ENCODE measurements around the gene CDH16. TPM values are rescaled to one million over a fixed set of nuclear protein-coding genes. Genes with fewer than 3 reads are reported as not detected.

Gene CDH16
- total and polyA plus RNA-seq, 2 of the 13 experiments (the other 11 are each of a cell fraction or from before 2014, with no cell fraction given) = 2.7 to 3.9 TPM

- TF ChIP-seq ZKSCAN1 (IDR thresholded peaks at IDR 0.05; ENCODE audit: low read length) = no peak
- TF ChIP-seq FOXA1 (IDR thresholded peaks at IDR 0.05) = no peak
- no peak for TF ChIP-seq FOXA1 (CRISPR knock-in tag; IDR thresholded peaks at IDR 0.05)
- TF ChIP-seq, protein P1, sequence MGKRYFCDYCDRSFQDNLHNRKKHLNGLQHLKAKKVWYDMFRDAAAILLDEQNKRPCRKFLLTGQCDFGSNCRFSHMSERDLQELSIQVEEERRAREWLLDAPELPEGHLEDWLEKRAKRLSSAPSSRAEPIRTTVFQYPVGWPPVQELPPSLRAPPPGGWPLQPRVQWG (CRISPR knock-in tag; IDR thresholded peaks at IDR 0.05; ENCODE audit: borderline replicate concordance, low read depth) = no peak
- TF ChIP-seq ZNF816 (CRISPR knock-in tag; IDR thresholded peaks at IDR 0.05; ENCODE audit: borderline replicate concordance) = no peak; the same call in 1 of the 2 replicates
- no peak for TF ChIP-seq ZNF138 (CRISPR knock-in tag; IDR thresholded peaks at IDR 0.05; ENCODE audit: low read depth)
- TF ChIP-seq TOPORS (CRISPR knock-in tag; IDR thresholded peaks at IDR 0.05) = no peak; the same call in 1 of the 2 replicates
- TF ChIP-seq CCAR2 (optimal IDR thresholded peaks at IDR 0.05; ENCODE audit: low read depth, low read length) = no peak
- peak; percentile 90; the same call in 1 of the 2 replicates for TF ChIP-seq MEF2D (CRISPR knock-in tag; IDR thresholded peaks at IDR 0.05)
- TF ChIP-seq BCL6 (CRISPR knock-in tag; IDR thresholded peaks at IDR 0.05) = peak; percentile 66
- TF ChIP-seq SP2 (CRISPR knock-in tag; IDR thresholded peaks at IDR 0.05) = peak; percentile 78
- no peak for TF ChIP-seq ZNF234 (CRISPR knock-in tag; conservative IDR thresholded peaks at IDR 0.05)
- no peak for TF ChIP-seq RBAK (CRISPR knock-in tag; IDR thresholded peaks at IDR 0.05)
- no peak; the same call in 1 of the 2 replicates for TF ChIP-seq GPN1 (CRISPR knock-in tag; IDR thresholded peaks at IDR 0.05; ENCODE audit: borderline replicate concordance)
- no peak for TF ChIP-seq ZNF326 (CRISPR knock-in tag; IDR thresholded peaks at IDR 0.05; ENCODE audit: borderline replicate concordance)
- TF ChIP-seq POLR2A (IDR thresholded peaks at IDR 0.05; ENCODE audit: insufficient read depth in 1 of 2, low read depth in 2 of 2, low read length in 2 of 2) = peak; percentile 85 to 93
- TF ChIP-seq ZNF678 (CRISPR knock-in tag; IDR thresholded peaks at IDR 0.05) = no peak
- TF ChIP-seq ZHX2 (IDR thresholded peaks at IDR 0.05; ENCODE audit: low read depth) = no peak
- peak; percentile 91; the same call in 1 of the 2 replicates for TF ChIP-seq ZHX2 (CRISPR knock-in tag; IDR thresholded peaks at IDR 0.05; ENCODE audit: borderline replicate concordance)
- peak; percentile 97 for TF ChIP-seq HOXA5 (CRISPR knock-in tag; IDR thresholded peaks at IDR 0.05)
- TF ChIP-seq SRSF9 (IDR thresholded peaks at IDR 0.05; ENCODE audit: borderline replicate concordance, insufficient read depth, low read depth, low read length, poor library complexity, severe bottlenecking) = no peak
- no peak for TF ChIP-seq EED (CRISPR knock-in tag; IDR thresholded peaks at IDR 0.05)
- TF ChIP-seq ZSCAN29 (CRISPR knock-in tag; conservative IDR thresholded peaks at IDR 0.05) = no peak
- peak; percentile 64; the same call in 1 of the 2 replicates for TF ChIP-seq ZBTB7B (CRISPR knock-in tag; IDR thresholded peaks at IDR 0.05)
- peak; percentile 51; the same call in 1 of the 2 replicates for TF ChIP-seq NR1H2 (CRISPR knock-in tag; IDR thresholded peaks at IDR 0.05; ENCODE audit: borderline replicate concordance, low read depth)
- TF ChIP-seq HMG20A (CRISPR knock-in tag; IDR thresholded peaks at IDR 0.05; ENCODE audit: borderline replicate concordance) = no peak
- TF ChIP-seq ZNF501 (CRISPR knock-in tag; IDR thresholded peaks at IDR 0.05) = peak; percentile 93
- TF ChIP-seq ZNF772 (CRISPR knock-in tag; IDR thresholded peaks at IDR 0.05) = no peak; the same call in 1 of the 2 replicates
These were observed 15.6 kb upstream of the CDH16 start, which contains the start of gene CIAO2B (continued) for GRCh38 chr16:66934138-66934838.

Data from HepG2 (cell line).